ENCODE data around the gene TMBIM4. TPM values are rescaled to one million over a fixed set of nuclear protein-coding genes. Genes with fewer than 3 reads are reported as not detected.

The TMBIM4 gene
- polyA plus RNA-seq, 2 of the 4 experiments (the other 2 are of a cell fraction): 55.9 to 87.4 TPM

GRCh38 chr12:66129934-66130266 lies 39.9 kb downstream of the TMBIM4 start:
- peak overlapping the region; percentile 72 to 89 for H3K27ac ChIP-seq
- no peaks in the 10 kb centered on the region for H3K9me3 ChIP-seq
- FAIRE-seq: no peak
- WGBS (ENCODE audit: missing lambda C conversion rate): 9% methylated on average over 8 of the region's 8 CpGs
- peak; percentile 13 to 35; a peak in 3 of 6 replicates for ATAC-seq
- peak overlapping the region; percentile 87 for H3K4me2 ChIP-seq
- POLR2A ChIA-PET: interaction anchor here (1.5 to 1.7 kb wide), 2 partner anchors 9 to 39 kb away, joined by 15 to 30 read pairs; partner anchors contain the start of gene TMBIM4
- peaks cover 22% of the 10 kb centered on the region; the same call in 2 of the 3 replicates for H3K4me1 ChIP-seq
- TF ChIP-seq ZNF302 (CRISPR knock-in tag; IDR thresholded peaks at IDR 0.05) (no peak), REST (IDR thresholded peaks at IDR 0.05) (no peak), TFCP2L1 (CRISPR knock-in tag; IDR thresholded peaks at IDR 0.05) (no peak), SREBF2 (IDR thresholded peaks at IDR 0.05) (no peak), HOXB13 (CRISPR knock-in tag; IDR thresholded peaks at IDR 0.05; ENCODE audit: low read depth) (no peak), POLR2AphosphoS2 (conservative IDR thresholded peaks at IDR 0.05; ENCODE audit: low read length) (no peak), CEBPB (IDR thresholded peaks at IDR 0.05) (no peak), NPAS2 (CRISPR knock-in tag; IDR thresholded peaks at IDR 0.05; ENCODE audit: borderline replicate concordance) (no peak), TP53 (CRISPR knock-in tag; IDR thresholded peaks at IDR 0.05) (no peak), NR3C1 (IDR thresholded peaks at IDR 0.05) (no peak), ATOH8 (CRISPR knock-in tag; IDR thresholded peaks at IDR 0.05; ENCODE audit: low read depth) (no peak), CTCF (IDR thresholded peaks at IDR 0.05) (no peak), MYC (IDR thresholded peaks at IDR 0.05; ENCODE audit: borderline replicate concordance, low read length) (no peak), MAFK (IDR thresholded peaks at IDR 0.05; ENCODE audit: partially characterized antibody) (no peak), PHF8 (IDR thresholded peaks at IDR 0.05; ENCODE audit: borderline replicate concordance, low read depth) (no peak), HOXB5 (CRISPR knock-in tag; IDR thresholded peaks at IDR 0.05) (no peak)
- peak overlapping the region; percentile 82 for H3K4me3 ChIP-seq
- CTCF ChIA-PET: interaction anchor here (1.6 kb wide), 1 partner anchor 22 kb away, joined by 4 read pairs; no protein-coding TSS in a partner anchor
- peak; percentile 17 to 20 for DNase-seq (ENCODE audit: low read depth in 1 of 2, low spot score in 1 of 2)

GRCh38 chr12:66127650-66128049 lies 42.1 kb downstream of the TMBIM4 start:
- WGBS (ENCODE audit: missing lambda C conversion rate): 86% methylated on average over 1 of the region's 1 CpG
- no peak overlapping the region for H3K27ac ChIP-seq
- H3K9me3 ChIP-seq: no peaks in the 10 kb centered on the region
- DNase-seq (ENCODE audit: low read depth in 1 of 2, low spot score in 1 of 2) (no peak), FAIRE-seq (no peak), ATAC-seq (no peak)
- TF ChIP-seq E2F6 (IDR thresholded peaks at IDR 0.05; ENCODE audit: borderline replicate concordance, low read depth) (no peak), MAFK (IDR thresholded peaks at IDR 0.05; ENCODE audit: partially characterized antibody) (no peak), EHMT2 (IDR thresholded peaks at IDR 0.05; ENCODE audit: low read depth) (no peak), NPAS2 (CRISPR knock-in tag; IDR thresholded peaks at IDR 0.05; ENCODE audit: borderline replicate concordance) (no peak), FOSB (CRISPR knock-in tag; IDR thresholded peaks at IDR 0.05) (no peak), CBX8 (IDR thresholded peaks at IDR 0.05) (no peak), ZC3H11A (IDR thresholded peaks at IDR 0.05) (no peak)
- ChIA-PET POLR2A (no interaction called here), CTCF (no interaction called here)
- peaks cover 21% of the 10 kb centered on the region; the same call in 2 of the 3 replicates for H3K4me1 ChIP-seq
- H3K4me2 ChIP-seq: no peak overlapping the region
- H3K4me3 ChIP-seq: no peak overlapping the region

Measured in A549 (cell line).